Measurements from ENCODE around the gene ARHGAP36. TPM values are rescaled to one million over a fixed set of nuclear protein-coding genes. Genes with fewer than 3 reads are reported as not detected.

ARHGAP36 gene
- total RNA-seq, 1 experiment from 2014 or later: not detected

- DNase-seq (ENCODE audit: low read depth, low spot score): no peak
- in situ Hi-C loops (cut with HindIII; ENCODE audit: low pct_unique_long_range_greater_than_20kb, low sequenced_read_pairs): no loop called here
Observed at GRCh38 chrX:131067216-131067615, 9.1 kb downstream of the ARHGAP36 start.

DNA sequence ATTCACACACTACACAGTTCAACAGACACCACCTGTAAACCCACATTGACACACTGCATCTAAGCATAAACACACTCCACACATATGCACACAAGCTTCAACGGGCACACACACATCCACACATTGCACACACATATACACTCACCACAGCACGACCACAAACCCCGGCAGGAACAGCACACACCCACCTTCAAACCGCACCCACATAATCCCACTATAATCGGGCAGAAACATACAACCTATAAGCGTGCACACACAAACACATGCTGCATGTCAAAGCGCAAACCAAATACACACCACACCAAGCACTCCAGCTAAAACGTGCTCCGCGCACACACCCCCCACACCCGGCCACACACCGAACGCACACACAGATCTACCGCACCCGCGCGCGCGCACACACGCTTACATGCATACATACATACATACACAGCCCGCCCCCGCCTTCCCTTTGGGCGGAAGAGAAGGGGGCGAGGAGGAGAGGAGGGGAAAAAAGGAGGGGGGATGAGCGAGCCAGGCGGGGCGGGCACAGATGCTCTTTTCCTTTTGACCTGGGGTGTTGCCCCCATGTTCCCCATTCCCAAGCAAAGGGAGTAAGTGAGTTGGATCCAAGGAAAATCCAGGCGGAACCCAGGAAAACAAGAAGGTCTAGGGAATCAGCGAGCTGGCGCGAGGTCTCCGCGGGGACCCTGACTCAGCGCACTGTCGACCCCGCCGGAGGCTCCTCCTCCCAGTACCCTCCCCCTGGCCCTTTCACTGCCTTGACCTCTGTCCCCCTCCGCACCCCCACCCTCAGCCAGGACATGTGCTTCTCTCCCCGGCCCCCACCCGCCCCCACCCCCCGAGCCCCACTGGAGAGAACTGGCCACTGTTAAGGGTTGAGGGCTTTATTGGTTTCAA, 9.9 kb downstream of the ARHGAP36 start:
- in situ Hi-C loops (cut with HindIII; ENCODE audit: low pct_unique_long_range_greater_than_20kb, low sequenced_read_pairs): no loop called here
- no peak for DNase-seq (ENCODE audit: low read depth, low spot score)

- DNase-seq (ENCODE audit: low read depth, low spot score): peak; percentile 65
- in situ Hi-C loops (cut with HindIII; ENCODE audit: low pct_unique_long_range_greater_than_20kb, low sequenced_read_pairs): no loop called here
Observed at GRCh38 chrX:131068945-131069719, 11.0 kb downstream of the ARHGAP36 start.

GRCh38 chrX:131072871-131073571, 14.9 kb downstream of the ARHGAP36 start:
- in situ Hi-C loops (cut with HindIII; ENCODE audit: low pct_unique_long_range_greater_than_20kb, low sequenced_read_pairs): no loop called here

DNA sequence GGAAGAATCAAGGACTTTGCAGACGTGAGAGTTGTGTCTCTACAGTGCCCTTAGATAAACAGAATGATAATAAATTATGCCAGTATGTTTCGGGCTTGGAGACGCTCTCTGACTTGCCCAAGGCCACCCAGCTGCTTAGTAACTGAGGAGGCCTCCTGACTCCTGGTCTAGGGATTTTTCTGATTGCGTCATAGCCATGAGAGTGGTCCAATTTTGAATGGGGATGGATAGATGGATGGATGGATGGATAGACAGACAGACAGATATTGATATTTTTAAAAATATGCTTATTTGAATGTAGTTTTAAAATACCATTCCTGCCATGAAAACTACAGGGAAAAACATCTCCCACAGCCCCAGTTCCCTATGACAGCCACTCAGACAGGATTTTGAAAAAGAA, 15.5 kb downstream of the ARHGAP36 start:
- DNase-seq (ENCODE audit: low read depth, low spot score): no peak
- in situ Hi-C loops (cut with HindIII; ENCODE audit: low pct_unique_long_range_greater_than_20kb, low sequenced_read_pairs): no loop called here

More at GRCh38 chrX:131072871-131073571, 14.9 kb downstream of the ARHGAP36 start:
- no peak for DNase-seq (ENCODE audit: low read depth, low spot score)

- no peak for DNase-seq (ENCODE audit: low read depth, low spot score)
- in situ Hi-C loops (cut with HindIII; ENCODE audit: low pct_unique_long_range_greater_than_20kb, low sequenced_read_pairs): no loop called here
Observed at GRCh38 chrX:131081772-131082740, 23.9 kb downstream of the ARHGAP36 start.

DNA sequence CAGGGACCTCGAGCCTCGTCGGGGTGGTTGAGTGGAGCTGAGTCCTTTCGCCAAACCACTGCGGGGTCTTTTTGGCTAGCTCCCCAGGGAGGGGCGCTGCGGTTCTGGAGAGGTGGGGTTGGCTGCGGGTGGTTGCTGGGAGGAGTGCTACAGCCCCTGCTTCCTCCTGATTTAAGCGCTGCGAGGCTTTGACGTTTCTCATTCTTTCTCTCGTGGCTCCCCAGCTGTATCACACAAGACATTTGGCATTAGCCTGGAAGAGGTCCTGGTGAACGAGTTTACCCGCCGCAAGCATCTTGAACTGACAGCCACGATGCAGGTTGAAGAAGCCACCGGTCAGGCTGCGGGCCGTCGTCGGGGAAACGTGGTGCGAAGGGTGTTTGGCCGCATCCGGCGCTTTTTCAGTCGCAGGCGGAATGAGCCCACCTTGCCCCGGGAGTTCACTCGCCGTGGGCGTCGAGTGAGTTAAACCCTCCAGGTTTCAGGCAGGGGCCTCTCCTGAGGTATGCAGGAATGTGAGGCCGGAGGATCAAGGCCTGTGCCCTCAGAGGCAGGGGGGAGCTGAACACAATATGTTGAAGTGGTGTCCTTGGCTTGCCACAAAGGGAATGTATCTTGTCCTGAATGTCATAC, 25.5 kb downstream of the ARHGAP36 start:
- in situ Hi-C loops (cut with HindIII; ENCODE audit: low pct_unique_long_range_greater_than_20kb, low sequenced_read_pairs): no loop called here
- DNase-seq (ENCODE audit: low read depth, low spot score): no peak

DNA sequence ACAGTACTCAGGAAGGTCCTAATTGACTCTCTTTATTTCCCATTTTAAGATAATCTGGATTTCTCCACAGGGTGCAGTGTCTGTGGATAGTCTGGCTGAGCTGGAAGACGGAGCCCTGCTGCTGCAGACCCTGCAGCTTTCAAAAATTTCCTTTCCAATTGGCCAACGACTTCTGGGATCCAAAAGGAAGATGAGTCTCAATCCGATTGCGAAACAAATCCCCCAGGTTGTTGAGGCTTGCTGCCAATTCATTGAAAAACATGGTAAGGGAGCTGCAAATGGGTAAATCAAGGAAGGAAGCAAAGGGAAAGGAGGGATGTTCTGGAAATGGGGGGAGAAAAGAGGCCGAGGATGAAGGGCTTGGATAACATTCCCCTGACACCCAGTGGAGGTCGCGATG, 26.0 kb downstream of the ARHGAP36 start:
- in situ Hi-C loops (cut with HindIII; ENCODE audit: low pct_unique_long_range_greater_than_20kb, low sequenced_read_pairs): no loop called here

DNA sequence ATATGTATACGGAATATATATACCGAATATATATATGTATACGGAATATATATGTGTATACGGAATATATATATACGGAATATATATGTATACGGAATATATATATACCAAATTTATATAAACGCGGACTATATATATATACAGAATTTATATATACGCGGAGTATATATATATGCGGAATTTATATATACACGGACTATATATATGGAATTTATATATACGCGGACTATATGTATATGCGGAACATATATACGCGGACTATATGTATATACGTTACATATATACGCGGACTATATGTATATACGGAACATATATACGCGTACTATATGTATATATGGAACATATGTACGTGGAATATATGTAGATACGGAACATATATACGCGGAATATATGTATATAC, 78.6 kb downstream of the ARHGAP36 start:
- in situ Hi-C loops (cut with HindIII; ENCODE audit: low pct_unique_long_range_greater_than_20kb, low sequenced_read_pairs): no loop called here

More for the DNA sequence above, 26.0 kb downstream of the ARHGAP36 start:
- no peak for DNase-seq (ENCODE audit: low read depth, low spot score)

DNA sequence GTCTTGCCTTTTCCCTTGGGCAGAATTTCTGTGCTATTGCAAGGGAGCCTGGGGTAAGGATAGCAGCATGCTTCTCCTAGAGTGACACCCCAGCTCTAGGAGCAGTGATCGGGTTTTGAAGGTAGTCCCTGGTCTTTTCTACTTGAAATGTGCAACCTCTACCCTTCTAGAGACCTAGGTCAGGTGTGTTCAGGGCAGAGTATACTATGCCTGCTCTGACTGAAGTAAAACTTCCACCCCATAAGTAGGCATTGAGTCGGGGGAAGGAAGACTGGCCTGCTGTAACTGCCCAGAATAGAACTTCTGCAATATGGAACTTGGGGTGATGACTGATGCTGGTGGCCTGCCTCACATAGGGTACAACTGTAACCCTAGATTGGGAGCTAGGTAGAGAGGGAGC, 80.9 kb downstream of the ARHGAP36 start:
- DNase-seq (ENCODE audit: low read depth, low spot score): no peak
- in situ Hi-C loops (cut with HindIII; ENCODE audit: low pct_unique_long_range_greater_than_20kb, low sequenced_read_pairs): no loop called here

More for the DNA sequence above, 78.6 kb downstream of the ARHGAP36 start:
- DNase-seq (ENCODE audit: low read depth, low spot score): no peak

Other genes with a start within 250 kb of the ARHGAP36 start
- gene ENOX2, start 155.1 kb upstream of the ARHGAP36 start, total RNA-seq (2014; rRNA removed; shearing (Covaris generic)): 27.7 and 28.8 TPM in 2 replicates
- gene IGSF1, start 231.0 kb downstream of the ARHGAP36 start, total RNA-seq (2014; rRNA removed; shearing (Covaris generic)): 0.05 and 0.16 TPM in 2 replicates